Calu3 (cell line): Measurements from ENCODE around the gene ARSG. TPM values are rescaled to one million over a fixed set of nuclear protein-coding genes. Genes with fewer than 3 reads are reported as not detected.

Experiments used
- BruUV-seq: library from RNA; stranded (reverse); fragments of 400-500 nt; replicated peaks from 2 replicates; lab custom pipeline; 2021; lab: Mats Ljungman, UMichigan
- CTCF ChIA-PET: fragments of 300-600 bp; sonication (Branson Sonifier 250); formaldehyde crosslinking; loops from one replicate; lab custom pipeline; 2022; ENCODE audit warnings: antibody characterized with exemption; lab: Charles Lee
- DNase-seq: peaks from one replicate; pipeline ENCODE4 v3.0.0; 2022
- H3K27ac Mint-ChIP-seq: one replicate; pipeline ENCODE4 v1.8.0; 2022; ENCODE audit warnings: mixed read lengths; ENCODE audit not compliant: unreplicated experiment
- H3K27me3 Mint-ChIP-seq: one replicate; pipeline ENCODE4 v1.8.0; 2022; ENCODE audit warnings: mixed read lengths; ENCODE audit not compliant: unreplicated experiment
- H3K36me3 Mint-ChIP-seq: one replicate; pipeline ENCODE4 v1.8.0; 2022; ENCODE audit warnings: mild to moderate bottlenecking, moderate library complexity, mixed read lengths; ENCODE audit not compliant: insufficient read depth, unreplicated experiment
- H3K4me1 Mint-ChIP-seq: one replicate; pipeline ENCODE4 v1.8.0; 2022; ENCODE audit warnings: mild to moderate bottlenecking, low read depth, mixed read lengths; ENCODE audit not compliant: unreplicated experiment
- H3K4me3 Mint-ChIP-seq: one replicate; pipeline ENCODE4 v1.8.0; 2022; ENCODE audit warnings: mild to moderate bottlenecking, low read depth, moderate library complexity, mixed read lengths; ENCODE audit not compliant: unreplicated experiment
- H3K9me3 Mint-ChIP-seq: one replicate; pipeline ENCODE4 v1.8.0; 2022; ENCODE audit warnings: low read depth, mixed read lengths; ENCODE audit not compliant: unreplicated experiment
- intact Hi-C: fragments of 100-400 bp; cut with micrococcal nuclease; formaldehyde crosslinking; loops from one replicate; pipeline ENCODE4 v1.10.0; 2022; ENCODE audit not compliant: unreplicated experiment
- total RNA-seq: library from RNA; stranded (reverse); gene quantifications from 2 replicates; pipeline ENCODE4 v1.2.3, GENCODE V29; 2022
- TF ChIP-seq, protein P1 (sequence below): fragments of 200-600 bp; IDR thresholded peaks from one replicate; pipeline ENCODE4 v1.8.0; 2022; ENCODE audit warnings: antibody characterized with exemption; ENCODE audit not compliant: unreplicated experiment

The ARSG gene
- total RNA-seq, 1 experiment from 2014 or later, result 1.4 TPM

GRCh38 chr17:68325961-68326360, 34.7 kb downstream of the ARSG start:
- DNase-seq, result no peak
- Mint-ChIP-seq H3K4me1 (no peaks in the 10 kb centered on the region), H3K36me3 (no peaks in the 10 kb centered on the region), H3K27ac (no peak overlapping the region), H3K9me3 (no peaks in the 10 kb centered on the region), H3K4me3 (no peak overlapping the region), H3K27me3 (peaks cover 55% of the 10 kb centered on the region)
- CTCF ChIA-PET, result no interaction called here
- intact Hi-C loops, result no loop called here
- no TSS peak for BruUV-seq
- TF ChIP-seq, protein P1, sequence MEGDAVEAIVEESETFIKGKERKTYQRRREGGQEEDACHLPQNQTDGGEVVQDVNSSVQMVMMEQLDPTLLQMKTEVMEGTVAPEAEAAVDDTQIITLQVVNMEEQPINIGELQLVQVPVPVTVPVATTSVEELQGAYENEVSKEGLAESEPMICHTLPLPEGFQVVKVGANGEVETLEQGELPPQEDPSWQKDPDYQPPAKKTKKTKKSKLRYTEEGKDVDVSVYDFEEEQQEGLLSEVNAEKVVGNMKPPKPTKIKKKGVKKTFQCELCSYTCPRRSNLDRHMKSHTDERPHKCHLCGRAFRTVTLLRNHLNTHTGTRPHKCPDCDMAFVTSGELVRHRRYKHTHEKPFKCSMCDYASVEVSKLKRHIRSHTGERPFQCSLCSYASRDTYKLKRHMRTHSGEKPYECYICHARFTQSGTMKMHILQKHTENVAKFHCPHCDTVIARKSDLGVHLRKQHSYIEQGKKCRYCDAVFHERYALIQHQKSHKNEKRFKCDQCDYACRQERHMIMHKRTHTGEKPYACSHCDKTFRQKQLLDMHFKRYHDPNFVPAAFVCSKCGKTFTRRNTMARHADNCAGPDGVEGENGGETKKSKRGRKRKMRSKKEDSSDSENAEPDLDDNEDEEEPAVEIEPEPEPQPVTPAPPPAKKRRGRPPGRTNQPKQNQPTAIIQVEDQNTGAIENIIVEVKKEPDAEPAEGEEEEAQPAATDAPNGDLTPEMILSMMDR, result no peak

- no peak overlapping the region for H3K4me3 Mint-ChIP-seq
- DNase-seq, result no peak
- H3K36me3 Mint-ChIP-seq, result no peaks in the 10 kb centered on the region
- no peaks in the 10 kb centered on the region for H3K4me1 Mint-ChIP-seq
- no peaks in the 10 kb centered on the region for H3K9me3 Mint-ChIP-seq
- no peak overlapping the region for H3K27ac Mint-ChIP-seq
- intact Hi-C loops, result no loop called here
- BruUV-seq, result no TSS peak
- peaks cover 62% of the 10 kb centered on the region for H3K27me3 Mint-ChIP-seq
- TF ChIP-seq, protein P1, result no peak
- CTCF ChIA-PET, result no interaction called here
Measured at GRCh38 chr17:68326681-68327080, 35.4 kb downstream of the ARSG start.

- no peak for DNase-seq
- TF ChIP-seq, protein P1, result no peak
- BruUV-seq, result no TSS peak
- intact Hi-C loops, result no loop called here
- Mint-ChIP-seq H3K4me1 (no peaks in the 10 kb centered on the region), H3K27me3 (peaks cover 76% of the 10 kb centered on the region), H3K9me3 (no peaks in the 10 kb centered on the region), H3K36me3 (peaks cover 3% of the 10 kb centered on the region), H3K4me3 (no peak overlapping the region), H3K27ac (no peak overlapping the region)
- CTCF ChIA-PET, result interaction anchor here (1.0 to 1.3 kb wide), 2 partner anchors 10 to 71 kb away, joined by 3 read pairs; no protein-coding TSS in a partner anchor
Measured at GRCh38 chr17:68327823-68328557, 36.7 kb downstream of the ARSG start.

GRCh38 chr17:68328676-68329075, 37.4 kb downstream of the ARSG start:
- peaks cover 76% of the 10 kb centered on the region for H3K27me3 Mint-ChIP-seq
- no peaks in the 10 kb centered on the region for H3K4me1 Mint-ChIP-seq
- DNase-seq, result peak; percentile 8
- intact Hi-C loops, result no loop called here
- CTCF ChIA-PET, result interaction anchor here (1.3 kb wide), 1 partner anchor 10 kb away, joined by 3 read pairs; no protein-coding TSS in a partner anchor
- H3K4me3 Mint-ChIP-seq, result no peak overlapping the region
- no peak overlapping the region for H3K27ac Mint-ChIP-seq
- H3K9me3 Mint-ChIP-seq, result no peaks in the 10 kb centered on the region
- no TSS peak for BruUV-seq
- H3K36me3 Mint-ChIP-seq, result peaks cover 5% of the 10 kb centered on the region
- TF ChIP-seq, protein P1, result no peak
